Measurements from ENCODE around the gene FOXI1.
"Not testable (repeated sequence)": the region's sequence is repeated elsewhere in the genome, so short reads cannot be mapped to it uniquely, and the experiment has no call there.

FOXI1 gene

GRCh38 chr5:170094329-170094728 lies 11.4 kb upstream of the FOXI1 start:
- DNase-seq = not testable (repeated sequence)

GRCh38 chr5:170095646-170096045 lies 10.1 kb upstream of the FOXI1 start:
- DNase-seq = no peak

GRCh38 chr5:170097934-170098333 lies 7.8 kb upstream of the FOXI1 start:
- DNase-seq = no peak

- DNase-seq = peak; percentile 56
Observed at GRCh38 chr5:170100066-170100943, 5.4 kb upstream of the FOXI1 start.

- no peak for DNase-seq
Observed at GRCh38 chr5:170103447-170103846, 2.2 kb upstream of the FOXI1 start.

GRCh38 chr5:170104299-170104698 lies 1.4 kb upstream of the FOXI1 start:
- DNase-seq = no peak

GRCh38 chr5:170104710-170105109 lies 987 bp upstream of the FOXI1 start:
- DNase-seq = no peak

- no peak for DNase-seq
Observed at GRCh38 chr5:170107674-170108073, 2.0 kb downstream of the FOXI1 start.

- no peak for DNase-seq
Observed at GRCh38 chr5:170108266-170108785, 2.6 kb downstream of the FOXI1 start.

GRCh38 chr5:170109059-170110031 lies 3.6 kb downstream of the FOXI1 start:
- DNase-seq = no peak

GRCh38 chr5:170110403-170111087 lies 4.8 kb downstream of the FOXI1 start:
- no peak for DNase-seq

- DNase-seq = no peak
Observed at GRCh38 chr5:170111088-170111785, 5.5 kb downstream of the FOXI1 start.

GRCh38 chr5:170112876-170113521 lies 7.3 kb downstream of the FOXI1 start:
- DNase-seq = no peak

GRCh38 chr5:170113522-170113900 lies 7.8 kb downstream of the FOXI1 start:
- DNase-seq = no peak

GRCh38 chr5:170114271-170114670 lies 8.6 kb downstream of the FOXI1 start:
- no peak for DNase-seq

- DNase-seq = no peak
Observed at GRCh38 chr5:170115925-170116324, 10.2 kb downstream of the FOXI1 start.

- no peak for DNase-seq
Observed at GRCh38 chr5:170117736-170118135, 12.0 kb downstream of the FOXI1 start.

- DNase-seq = no peak
Observed at GRCh38 chr5:170120576-170120975, 14.9 kb downstream of the FOXI1 start.

- no peak for DNase-seq
Observed at GRCh38 chr5:170121321-170121720, 15.6 kb downstream of the FOXI1 start.

GRCh38 chr5:170126061-170126460 lies 20.4 kb downstream of the FOXI1 start:
- DNase-seq = no peak

GRCh38 chr5:170126626-170127025 lies 20.9 kb downstream of the FOXI1 start:
- DNase-seq = no peak

GRCh38 chr5:170131235-170131634 lies 25.5 kb downstream of the FOXI1 start:
- DNase-seq = no peak
